ENCODE results near the gene UBE3C. TPM values are rescaled to one million over a fixed set of nuclear protein-coding genes. Genes with fewer than 3 reads are reported as not detected.

UBE3C gene
- total and polyA plus RNA-seq, 2 of the 13 experiments (the other 11 are each of a cell fraction or from before 2014, with no cell fraction given): 27.0 to 48.2 TPM

- peak; percentile 33 for TF ChIP-seq CTCF (CRISPR knock-in tag; IDR thresholded peaks at IDR 0.05)
- no peak for TF ChIP-seq ZNF672 (CRISPR knock-in tag; IDR thresholded peaks at IDR 0.05)
- TF ChIP-seq ZNF20 (CRISPR knock-in tag; IDR thresholded peaks at IDR 0.05): no peak
- no peak for TF ChIP-seq SNAPC2 (CRISPR knock-in tag; IDR thresholded peaks at IDR 0.05)
- TF ChIP-seq MYNN (CRISPR knock-in tag; IDR thresholded peaks at IDR 0.05; ENCODE audit: low read depth): no peak
- no peak for TF ChIP-seq ZNF317 (CRISPR knock-in tag; IDR thresholded peaks at IDR 0.05)
- TF ChIP-seq ZNF572 (CRISPR knock-in tag; IDR thresholded peaks at IDR 0.05): no peak
These were observed 137.4 kb downstream of the UBE3C start (continued) for GRCh38 chr7:157276091-157276561.

- H3K79me2 ChIP-seq (ENCODE audit: insufficient read depth, low read length): no peaks in the 10 kb centered on the region
- CTCF ChIA-PET (ENCODE audit: low intra/inter-chr PET ratio, low total read pairs): no interaction called here
- no peak for FAIRE-seq
- H3K36me3 ChIP-seq (replicated peaks in 1 of 2; ENCODE audit: control insufficient read depth in 1 of 2, insufficient read depth in 2 of 2, low read length in 2 of 2): no peaks in the 10 kb centered on the region
- peaks cover 4 to 22% of the 10 kb centered on the region in 2 experiments; a peak in 4 of 5 replicates for H3K27me3 ChIP-seq (ENCODE audit: control insufficient read depth in 1 of 2, insufficient read depth in 2 of 2, low read length in 2 of 2)
- peak; percentile 1; the same call in 2 of the 3 replicates for ATAC-seq
- peaks cover 84% of the 10 kb centered on the region for H3K4me1 ChIP-seq (ENCODE audit: insufficient read depth, low read length)
- no peaks in the 10 kb centered on the region for H3K9me3 ChIP-seq (ENCODE audit: low read length)
- POLR2A ChIA-PET: no interaction called here
- no peak for DNase-seq (ENCODE audit: low spot score)
- intact Hi-C loops (cut with micrococcal nuclease; ENCODE audit: unreplicated experiment) (no loop called here), in situ Hi-C loops (cut with HindIII; ENCODE audit: extremely low pct_ligation_motif_present, low pct_unique_long_range_greater_than_20kb) (no loop called here)
- peak overlapping the region; percentile 31 to 59 (median 31); a peak in 3 of 6 replicates for H3K4me3 ChIP-seq (replicated peaks in 1 of 3; ENCODE audit: insufficient read depth in 1 of 3, low read depth in 2 of 3, low read length in 3 of 3)
- H3K9ac ChIP-seq (ENCODE audit: insufficient read depth, low read depth, low read length): 0 out of 2 replicates have a peak overlapping the region, but pooled peaks have one; percentile 8
- 29% methylated on average over 15 of the region's 21 CpGs for WGBS (ENCODE audit: low lambda C conversion rate)
- H2AFZ ChIP-seq (ENCODE audit: low read length): no peak overlapping the region
- H3K27ac ChIP-seq (ENCODE audit: extremely low read length, insufficient read depth, low read length): no peak overlapping the region
- H3K4me2 ChIP-seq (ENCODE audit: low read depth, low read length): peak overlapping the region; percentile 66
- BruUV-seq (replicated peaks): no TSS peak
- H4K20me1 ChIP-seq (ENCODE audit: insufficient read depth, low read length): no peaks in the 10 kb centered on the region
- TF ChIP-seq ZNF768 (CRISPR knock-in tag; IDR thresholded peaks at IDR 0.05) (0 out of 2 replicates have a peak, but pooled peaks have one; percentile 29), PRDM10 (CRISPR knock-in tag; IDR thresholded peaks at IDR 0.05; ENCODE audit: low read depth) (no peak), NFATC3 (CRISPR knock-in tag; IDR thresholded peaks at IDR 0.05) (no peak), SKI (IDR thresholded peaks at IDR 0.05; ENCODE audit: partially characterized antibody) (no peak), ZNF350 (CRISPR knock-in tag; IDR thresholded peaks at IDR 0.05; ENCODE audit: borderline replicate concordance, low read depth) (no peak), TFE3 (CRISPR knock-in tag; IDR thresholded peaks at IDR 0.05) (no peak), SAP130 (CRISPR knock-in tag; IDR thresholded peaks at IDR 0.05; ENCODE audit: low read depth) (0 out of 2 replicates have a peak, but pooled peaks have one; percentile 25), KDM2A (CRISPR knock-in tag; IDR thresholded peaks at IDR 0.05; ENCODE audit: borderline replicate concordance, low read depth) (peak; percentile 70; the same call in 1 of the 2 replicates)
These were observed 138.2 kb downstream of the UBE3C start for GRCh38 chr7:157276731-157277562.

Data from HepG2 (cell line).